K562 (cell line): ENCODE data around the gene MBOAT7. TPM values are rescaled to one million over a fixed set of nuclear protein-coding genes. Genes with fewer than 3 reads are reported as not detected.

Experiments
- ARID3A ChIP-seq: IDR thresholded peaks from 2 replicates; pipeline ENCODE4 v1.6.1; 2012; ENCODE audit warnings: low read depth, low read length, improper control_type of control experiment, borderline replicate concordance
- ARID3B ChIP-seq: fragments of 250-450 bp; sonication (Bioruptor Pico); IDR thresholded peaks from 2 replicates; pipeline ENCODE4 v1.4.0; 2020; ENCODE audit warnings: borderline replicate concordance
- BDP1 ChIP-seq: IDR thresholded peaks from 3 replicates; pipeline ENCODE4 v1.6.1; 2011; ENCODE audit not compliant: insufficient read length, insufficient read depth
- CHD1 ChIP-seq: fragments of 200-600 bp; sonication (generic); IDR thresholded peaks from one replicate; pipeline ENCODE4 v1.6.1; 2012; ENCODE audit warnings: mild to moderate bottlenecking, moderate library complexity, low read length, inconsistent platforms
- ETS2 ChIP-seq: IDR thresholded peaks from 2 replicates; pipeline ENCODE4 v1.6.1; 2016; ENCODE audit warnings: borderline replicate concordance, missing genetic modification characterization, mild to moderate bottlenecking, moderate library complexity, missing compliant biosample characterization; ENCODE audit not compliant: poor library complexity, severe bottlenecking
- KDM2B ChIP-seq: fragments of 250-450 bp; sonication (Bioruptor Pico); IDR thresholded peaks from 2 replicates; pipeline ENCODE4 v1.8.0; 2021; ENCODE audit warnings: mild to moderate bottlenecking, moderate library complexity
- MXD1 ChIP-seq: fragments of 250-450 bp; sonication (Bioruptor Pico); IDR thresholded peaks from 2 replicates; pipeline ENCODE4 v1.8.0; 2021; ENCODE audit warnings: borderline replicate concordance, mild to moderate bottlenecking, moderate library complexity; ENCODE audit not compliant: poor library complexity, severe bottlenecking
- NCOA2 ChIP-seq, 2 experiments: fragments of 450-650 bp; IDR thresholded peaks; 2 replicates each; pipeline ENCODE4 v1.6.1; 2018; ENCODE audit warnings: mild to moderate bottlenecking in 2 of 2, moderate library complexity in 1 of 2; ENCODE audit not compliant: partially characterized antibody in 2 of 2
- RUNX1 ChIP-seq: sonication (generic); IDR thresholded peaks from 2 replicates; pipeline ENCODE4 v1.6.1; 2016; ENCODE audit warnings: antibody characterized with exemption, low read depth
- TAF7 ChIP-seq: fragments of 450-650 bp; IDR thresholded peaks from 2 replicates; pipeline ENCODE4 v1.6.1; 2016; ENCODE audit warnings: missing genetic modification characterization, missing compliant biosample characterization
- TCF15 ChIP-seq: fragments of 250-450 bp; sonication (Bioruptor Pico); IDR thresholded peaks from 2 replicates; pipeline ENCODE4 v1.8.0; 2022; ENCODE audit warnings: moderate library complexity, mild to moderate bottlenecking, inconsistent platforms
- TFAP4 ChIP-seq: sonication (generic); formaldehyde crosslinking; IDR thresholded peaks from 2 replicates; pipeline ENCODE4 v1.8.0; 2022; ENCODE audit warnings: missing genetic modification reagents, mild to moderate bottlenecking, moderate library complexity, borderline replicate concordance
- ZNF384 ChIP-seq: IDR thresholded peaks from 2 replicates; pipeline ENCODE4 v1.6.1; 2012; ENCODE audit warnings: low read depth, low read length, improper control_type of control experiment
- ZNF609 ChIP-seq: sonication (generic); formaldehyde crosslinking; IDR thresholded peaks from 2 replicates; pipeline ENCODE4 v1.8.1; 2023; ENCODE audit warnings: missing genetic modification reagents, mild to moderate bottlenecking, borderline replicate concordance
- ZNF77 ChIP-seq: fragments of 250-450 bp; sonication (Bioruptor Pico); IDR thresholded peaks from 2 replicates; pipeline ENCODE4 v1.5.0; 2020
- ZSCAN29 ChIP-seq: fragments of 450-650 bp; IDR thresholded peaks from 2 replicates; pipeline ENCODE4 v1.6.1; 2017
- polyA plus RNA-seq, 8 experiments: library from polyadenylated mRNA; depleted of rRNA in 4 of 8; stranded (reverse) in 5 of 8; unstranded in 3 of 8; fragments of >200 nt; fragmentation: Nextera tagmentation in 2 of 8; fragmentation: Illumina TruSeq in 1 of 8; extraction: Ambion mirVana in 2 of 8; extraction: Trizol in 1 of 8; gene quantifications; 2 replicates each; pipeline versions ENCODE4 v1.2.1 to v1.2.3, GENCODE V29; 2011 to 2014; ENCODE audit warnings: inconsistent platforms in 1 of 8, missing spikeins in 1 of 8
- total RNA-seq, 7 experiments: library from RNA; depleted of rRNA in 6 of 7; stranded (reverse); fragments of >200 nt in 6 of 7; fragmentation: Illumina TruSeq in 2 of 7; extraction: Trizol in 2 of 7; gene quantifications; 2 replicates each; pipeline versions ENCODE4 v1.2.1 to v1.2.3, GENCODE V29; 2011 to 2021; ENCODE audit warnings: low replicate concordance in 1 of 7

Gene MBOAT7
- total and polyA plus RNA-seq, 9 of the 15 experiments (the other 6 are each of a cell fraction or from before 2014, with no cell fraction given), result 1.4 to 153 (median 56.1) TPM

- TF ChIP-seq RUNX1 (no peak), TAF7 (no peak), ARID3A (no peak), TCF15 (no peak), MXD1 (CRISPR knock-in tag) (no peak), ARID3B (0 out of 2 replicates have a peak, but pooled peaks have one; percentile 3), ZNF384 (no peak), ETS2 (tag) (no peak), KDM2B (CRISPR knock-in tag) (peak; percentile 91; the same call in 1 of the 2 replicates), ZSCAN29 (no peak), NCOA2 (IDR thresholded peaks at IDR 0.05; ENCODE audit: partially characterized antibody in 2 of 2) (no peak), ZNF609 (CRISPR knock-in tag) (no peak), ZNF77 (CRISPR knock-in tag) (no peak), CHD1 (no peak), BDP1 (no peak), TFAP4 (CRISPR knock-in tag) (peak; percentile 90)
Observed at GRCh38 chr19:54191011-54191810, 1.8 kb upstream of the MBOAT7 start, which contains the start of gene TSEN34 (continued).
